OCI-LY1 (cell line): ENCODE measurements around the gene EYA2.

Experiments
- H2AFZ ChIP-seq: fragments of 200-600 bp; sonication (generic), shearing (Covaris generic); 2 replicates; pipeline ENCODE4 v1.6.0; 2014; ENCODE audit warnings: antibody characterized with exemption, mild to moderate bottlenecking, low read length
- H3F3A ChIP-seq: fragments of 200-600 bp; sonication (generic), shearing (Covaris generic); 2 replicates; pipeline ENCODE4 v1.6.0; 2014; ENCODE audit warnings: mild to moderate bottlenecking, antibody characterized with exemption, low read length, moderate library complexity; ENCODE audit not compliant: insufficient read depth
- H3K27ac ChIP-seq: fragments of 200-600 bp; sonication (generic); 2 replicates; pipeline ENCODE4 v1.5.1; 2014; ENCODE audit warnings: low read length, mixed run types, mild to moderate bottlenecking, low read depth; ENCODE audit not compliant: poor library complexity, severe bottlenecking
- H3K27me3 ChIP-seq: fragments of 200-600 bp; sonication (generic); 2 replicates; pipeline ENCODE4 v1.6.0; 2014; ENCODE audit warnings: antibody characterized with exemption, mild to moderate bottlenecking, low read length, moderate library complexity; ENCODE audit not compliant: insufficient read depth
- H3K36me3 ChIP-seq: fragments of 200-600 bp; sonication (generic); 2 replicates; pipeline ENCODE4 v1.6.1; 2014; ENCODE audit warnings: mild to moderate bottlenecking, antibody characterized with exemption, low read length, moderate library complexity, mixed read lengths; ENCODE audit not compliant: insufficient read depth
- H3K4me1 ChIP-seq: fragments of 200-600 bp; sonication (generic); 2 replicates; pipeline ENCODE4 v1.5.1; 2014; ENCODE audit warnings: mild to moderate bottlenecking, low read length, moderate library complexity; ENCODE audit not compliant: insufficient read depth, severe bottlenecking
- H3K4me2 ChIP-seq: fragments of 200-600 bp; sonication (generic), shearing (Covaris generic); 2 replicates; pipeline ENCODE4 v1.6.1; 2014; ENCODE audit warnings: low read length
- H3K4me3 ChIP-seq: fragments of 200-600 bp; sonication (generic); 2 replicates; pipeline ENCODE4 v1.5.1; 2014; ENCODE audit warnings: low read length, low read depth, mild to moderate bottlenecking, mixed read lengths; ENCODE audit not compliant: poor library complexity, severe bottlenecking
- H3K79me2 ChIP-seq: fragments of 200-600 bp; shearing (Covaris generic); 2 replicates; pipeline ENCODE4 v1.6.1; 2016; ENCODE audit warnings: mixed run types, low read length, mixed read lengths; ENCODE audit not compliant: insufficient read depth
- H3K9ac ChIP-seq: fragments of 200-600 bp; sonication (generic), shearing (Covaris generic); 2 replicates; pipeline ENCODE4 v1.6.1; 2014; ENCODE audit warnings: mild to moderate bottlenecking, low read length, mixed read lengths
- H3K9me2 ChIP-seq: fragments of 200-600 bp; sonication (generic), shearing (Covaris generic); 2 replicates; pipeline ENCODE4 v1.6.1; 2014; ENCODE audit warnings: low read depth, mild to moderate bottlenecking, low read length, mixed read lengths
- H3K9me3 ChIP-seq: fragments of 200-600 bp; shearing (Covaris generic); 2 replicates; pipeline ENCODE4 v1.6.1; 2014; ENCODE audit warnings: low read length, mixed read lengths
- H4K20me1 ChIP-seq: fragments of 200-600 bp; sonication (generic), shearing (Covaris generic); 2 replicates; pipeline ENCODE4 v1.6.0; 2016; ENCODE audit warnings: mild to moderate bottlenecking, low read length; ENCODE audit not compliant: insufficient read depth
- CTCF ChIP-seq: fragments of 200-600 bp; sonication (generic), shearing (Covaris generic); IDR thresholded peaks from 2 replicates; pipeline ENCODE4 v1.5.1; 2017; ENCODE audit warnings: mild to moderate bottlenecking, antibody characterized with exemption, low read length, moderate library complexity, mixed read lengths
- EZH2 ChIP-seq: fragments of 200-600 bp; sonication (generic), shearing (Covaris generic); IDR thresholded peaks from 2 replicates; pipeline ENCODE4 v1.8.0; 2017; ENCODE audit warnings: borderline replicate concordance, mixed run types, mild to moderate bottlenecking, antibody characterized with exemption, low read length, moderate library complexity, mixed read lengths

EYA2 gene

GRCh38 chr20:47126709-47127108 lies 232.1 kb downstream of the EYA2 start:
- Histone ChIP-seq H3K4me2 (no peak overlapping the region), H3K9ac (no peak overlapping the region), H3K27ac (no peak overlapping the region)

GRCh38 chr20:47127546-47127945 lies 232.9 kb downstream of the EYA2 start:
- Histone ChIP-seq H2AFZ (no peak overlapping the region), H3K36me3 (no peaks in the 10 kb centered on the region), H3K9me2 (no peaks in the 10 kb centered on the region), H4K20me1 (no peaks in the 10 kb centered on the region), H3K9me3 (no peaks in the 10 kb centered on the region), H3K27ac (no peak overlapping the region), H3K79me2 (no peaks in the 10 kb centered on the region), H3K27me3 (0 out of 2 replicates have a peak, but pooled peaks cover 3% of the 10 kb centered on the region), H3K4me2 (no peak overlapping the region), H3K4me1 (no peaks in the 10 kb centered on the region), H3F3A (no peaks in the 10 kb centered on the region), H3K4me3 (no peak overlapping the region), H3K9ac (no peak overlapping the region)
- TF ChIP-seq CTCF (no peak), EZH2 (no peak)

More at GRCh38 chr20:47126709-47127108, 232.1 kb downstream of the EYA2 start:
- H3K4me3 ChIP-seq: no peak overlapping the region
- H3K9me3 ChIP-seq: no peaks in the 10 kb centered on the region
- H3K4me1 ChIP-seq: no peaks in the 10 kb centered on the region
- no peaks in the 10 kb centered on the region for H4K20me1 ChIP-seq
- H3F3A ChIP-seq: no peaks in the 10 kb centered on the region
- H2AFZ ChIP-seq: no peak overlapping the region
- H3K36me3 ChIP-seq: no peaks in the 10 kb centered on the region
- H3K27me3 ChIP-seq: 0 out of 2 replicates have a peak, but pooled peaks cover 3% of the 10 kb centered on the region
- H3K9me2 ChIP-seq: no peaks in the 10 kb centered on the region
- no peaks in the 10 kb centered on the region for H3K79me2 ChIP-seq
- TF ChIP-seq CTCF: no peak
- no peak for TF ChIP-seq EZH2

- H3K79me2 ChIP-seq: no peaks in the 10 kb centered on the region
- H3K36me3 ChIP-seq: no peaks in the 10 kb centered on the region
- no peaks in the 10 kb centered on the region for H3K9me3 ChIP-seq
- 0 out of 2 replicates have a peak, but pooled peaks cover 3% of the 10 kb centered on the region for H3K27me3 ChIP-seq
- no peak overlapping the region for H3K27ac ChIP-seq
- no peaks in the 10 kb centered on the region for H3K9me2 ChIP-seq
- no peaks in the 10 kb centered on the region for H4K20me1 ChIP-seq
- H3K4me3 ChIP-seq: no peak overlapping the region
- no peaks in the 10 kb centered on the region for H3K4me1 ChIP-seq
- H3F3A ChIP-seq: no peaks in the 10 kb centered on the region
- H3K4me2 ChIP-seq: no peak overlapping the region
- no peak overlapping the region for H2AFZ ChIP-seq
- no peak overlapping the region for H3K9ac ChIP-seq
- TF ChIP-seq EZH2 (no peak), CTCF (no peak)
Measured at GRCh38 chr20:47127999-47128398, 233.4 kb downstream of the EYA2 start.
